Stimulated activated CD4-positive, alpha-beta T cell treated with anti-CD3 and anti-CD28 coated beads, Interleukin-15, amount 100 ng/mL, for 24 hours (primary cell): ENCODE results near the gene PREX1.
"Not testable (repeated sequence)": the region's sequence is repeated elsewhere in the genome, so short reads cannot be mapped to it uniquely, and the experiment has no call there.

Source experiments
- DNase-seq: peaks from one replicate; pipeline ENCODE4 v3.0.0-alpha.2; 2020

Gene PREX1

GRCh38 chr20:48846516-48847492, 19.0 kb upstream of the PREX1 start:
- peak; percentile 79 for DNase-seq

- no peak for DNase-seq
These were observed 18.0 kb upstream of the PREX1 start for GRCh38 chr20:48845721-48846306.

GRCh38 chr20:48844996-48845395, 17.2 kb upstream of the PREX1 start:
- no peak for DNase-seq

GRCh38 chr20:48843896-48844295, 16.1 kb upstream of the PREX1 start:
- DNase-seq, result not testable (repeated sequence)

GRCh38 chr20:48843057-48843806, 15.4 kb upstream of the PREX1 start:
- no peak for DNase-seq

- DNase-seq, result no peak
These were observed 14.2 kb upstream of the PREX1 start for GRCh38 chr20:48841875-48842529.

GRCh38 chr20:48841196-48841874, 13.5 kb upstream of the PREX1 start:
- no peak for DNase-seq

GRCh38 chr20:48839154-48839917, 11.5 kb upstream of the PREX1 start:
- DNase-seq, result no peak

GRCh38 chr20:48837014-48837413, 9.2 kb upstream of the PREX1 start:
- DNase-seq, result no peak

- no peak for DNase-seq
These were observed 7.6 kb upstream of the PREX1 start for GRCh38 chr20:48835390-48835789.

- DNase-seq, result no peak
These were observed 6.5 kb upstream of the PREX1 start for GRCh38 chr20:48834278-48834677.

GRCh38 chr20:48832405-48832730, 4.6 kb upstream of the PREX1 start:
- DNase-seq, result no peak

- no peak for DNase-seq
These were observed 4.1 kb upstream of the PREX1 start for GRCh38 chr20:48831718-48832404.

- no peak for DNase-seq
These were observed 3.1 kb upstream of the PREX1 start for GRCh38 chr20:48830826-48831318.

- DNase-seq, result no peak
These were observed 2.1 kb upstream of the PREX1 start for GRCh38 chr20:48829940-48830339.

- no peak for DNase-seq
These were observed 1.1 kb upstream of the PREX1 start for GRCh38 chr20:48828734-48829460.

GRCh38 chr20:48826883-48827771, 672 bp downstream of the PREX1 start:
- peak; percentile 50 for DNase-seq

- not testable (repeated sequence) for DNase-seq
These were observed 1.3 kb downstream of the PREX1 start for GRCh38 chr20:48826480-48826879.

GRCh38 chr20:48826069-48826468, 1.7 kb downstream of the PREX1 start:
- DNase-seq, result no peak
